GM06990 (cell line): ENCODE data around the gene HS1BP3.

Source experiments
- DNase-seq: peaks from one replicate; pipeline ENCODE4 v3.0.0-alpha.2; 2011; ENCODE audit not compliant: insufficient read length; ENCODE audit errors: extremely low read depth
- H3K27me3 ChIP-seq: replicated peaks from 2 replicates; pipeline ENCODE4 v1.6.0; 2011; ENCODE audit warnings: low read length; ENCODE audit not compliant: control insufficient read depth, insufficient read depth
- H3K36me3 ChIP-seq: 2 replicates; pipeline ENCODE4 v1.5.1; 2011; ENCODE audit warnings: low read length; ENCODE audit not compliant: control insufficient read depth, insufficient read depth
- H3K4me3 ChIP-seq: replicated peaks from 2 replicates; pipeline ENCODE4 v1.5.1; 2011; ENCODE audit warnings: low read depth, mild to moderate bottlenecking, control low read depth, low read length
- CTCF ChIP-seq: IDR thresholded peaks from 2 replicates; pipeline ENCODE4 v1.5.1; 2011; ENCODE audit warnings: low read length, control low read depth, mild to moderate bottlenecking, inconsistent platforms; ENCODE audit not compliant: insufficient read depth, poor library complexity, severe bottlenecking

HS1BP3 gene

GRCh38 chr2:20666005-20666303, 15.1 kb upstream of the HS1BP3 start:
- H3K4me3 ChIP-seq: peak overlapping the region; percentile 62
- TF ChIP-seq CTCF: no peak
- H3K27me3 ChIP-seq: peaks cover 4% of the 10 kb centered on the region
- H3K36me3 ChIP-seq: no peaks in the 10 kb centered on the region
- no peak for DNase-seq

- DNase-seq: no peak
- Histone ChIP-seq H3K4me3 (no peak overlapping the region), H3K36me3 (no peaks in the 10 kb centered on the region), H3K27me3 (peaks cover 4% of the 10 kb centered on the region)
- no peak for TF ChIP-seq CTCF
Observed at GRCh38 chr2:20665243-20666004, 14.5 kb upstream of the HS1BP3 start.

- H3K27me3 ChIP-seq: peaks cover 4% of the 10 kb centered on the region
- no peak for DNase-seq
- no peak for TF ChIP-seq CTCF
- no peak overlapping the region for H3K4me3 ChIP-seq
- H3K36me3 ChIP-seq: no peaks in the 10 kb centered on the region
Observed at GRCh38 chr2:20664431-20665242, 13.7 kb upstream of the HS1BP3 start.

GRCh38 chr2:20664071-20664390, 13.1 kb upstream of the HS1BP3 start:
- no peak for DNase-seq
- no peak for TF ChIP-seq CTCF
- Histone ChIP-seq H3K36me3 (no peaks in the 10 kb centered on the region), H3K4me3 (no peak overlapping the region), H3K27me3 (peaks cover 4% of the 10 kb centered on the region)

- Histone ChIP-seq H3K36me3 (no peaks in the 10 kb centered on the region), H3K27me3 (peaks cover 4% of the 10 kb centered on the region), H3K4me3 (no peak overlapping the region)
- DNase-seq: no peak
- no peak for TF ChIP-seq CTCF
Observed at GRCh38 chr2:20663196-20664070, 12.5 kb upstream of the HS1BP3 start.
